H1 (cell line): ENCODE data around the gene KLKB1. TPM values are rescaled to one million over a fixed set of nuclear protein-coding genes. Genes with fewer than 3 reads are reported as not detected.

Experiments
- CTCF ChIA-PET: fragments of 300-600 bp; sonication (Branson Sonifier 250); formaldehyde crosslinking; loops from one replicate; lab custom pipeline; 2021; ENCODE audit not compliant: partially characterized antibody; lab: Charles Lee
- POLR2A ChIA-PET: fragments of 300-600 bp; sonication (Branson Sonifier 250); formaldehyde crosslinking; loops from one replicate; lab custom pipeline; 2021; ENCODE audit warnings: inconsistent platforms; ENCODE audit not compliant: partially characterized antibody; lab: Charles Lee
- DNase-seq, 2 experiments: peaks; one replicate each; pipeline versions ENCODE4 v3.0.0 to v3.0.0-alpha.2; 2010 to 2022; ENCODE audit warnings: low spot score in 2 of 2, low read depth in 1 of 2, mixed read lengths in 1 of 2
- FAIRE-seq: peaks from 2 replicates; lab custom pipeline; 2011; peaks lifted over from hg19 to GRCh38; lab: Jason Lieb, UNC
- H2AFZ ChIP-seq: 2 replicates; pipeline ENCODE4 v1.8.1; 2012; ENCODE audit warnings: low read length, inconsistent platforms
- H2AK5ac ChIP-seq: 2 replicates; pipeline ENCODE4 v1.6.1; 2013; ENCODE audit warnings: low read depth, low read length
- H2BK120ac ChIP-seq: replicated peaks from 2 replicates; pipeline ENCODE3; 2013; ENCODE audit warnings: low read depth, low read length, inconsistent platforms
- H2BK12ac ChIP-seq: 2 replicates; pipeline ENCODE4 v1.6.1; 2013; ENCODE audit warnings: low read depth, low read length
- H2BK15ac ChIP-seq: 2 replicates; pipeline ENCODE4 v1.6.1; 2013; ENCODE audit warnings: low read length
- H2BK20ac ChIP-seq: 2 replicates; pipeline ENCODE4 v1.6.1; 2013; ENCODE audit warnings: low read length
- H2BK5ac ChIP-seq: 2 replicates; pipeline ENCODE4 v1.6.1; 2013; ENCODE audit warnings: low read depth, low read length
- H3K14ac ChIP-seq: 2 replicates; pipeline ENCODE4 v1.6.1; 2013; ENCODE audit warnings: inconsistent platforms; ENCODE audit not compliant: insufficient read length
- H3K18ac ChIP-seq: 2 replicates; pipeline ENCODE4 v1.6.1; 2013; ENCODE audit warnings: low read length; ENCODE audit errors: extremely low read depth
- H3K23ac ChIP-seq: 2 replicates; pipeline ENCODE4 v1.6.1; 2013; ENCODE audit warnings: inconsistent platforms; ENCODE audit not compliant: insufficient read length
- H3K23me2 ChIP-seq: 2 replicates; pipeline ENCODE4 v1.6.1; 2013; ENCODE audit warnings: low read depth, low read length
- H3K27ac ChIP-seq: 2 replicates; pipeline ENCODE4 v1.6.1; 2011; ENCODE audit warnings: low read depth, low read length, inconsistent platforms
- H3K27me3 ChIP-seq, 4 experiments: replicated peaks in 1 of 4; 1 replicate in 1 of 4; 2 replicates in 3 of 4; pipeline versions ENCODE4 v1.6.1 to v1.8.1; 2011 to 2013; ENCODE audit warnings: low read length in 3 of 4, mild to moderate bottlenecking in 3 of 4, inconsistent platforms in 2 of 4, mixed read lengths in 2 of 4, moderate library complexity in 1 of 4; ENCODE audit not compliant: control insufficient read depth in 3 of 4, insufficient read depth in 3 of 4; ENCODE audit errors: extremely low read depth in 1 of 4
- H3K36me3 ChIP-seq, 4 experiments: 2 replicates each; pipeline versions ENCODE4 v1.6.1 to v1.8.1; 2011 to 2013; ENCODE audit warnings: mild to moderate bottlenecking in 4 of 4, low read length in 3 of 4, moderate library complexity in 2 of 4, control low read depth in 1 of 4, inconsistent platforms in 1 of 4; ENCODE audit not compliant: insufficient read depth in 4 of 4, control insufficient read depth in 2 of 4
- H3K4ac ChIP-seq: replicated peaks from 2 replicates; pipeline ENCODE3; 2013; ENCODE audit warnings: low read length, low read depth, mixed read lengths, inconsistent platforms; ENCODE audit not compliant: insufficient read length
- H3K4me1 ChIP-seq, 4 experiments: replicated peaks in 1 of 4; 1 replicate in 1 of 4; 2 replicates in 3 of 4; pipeline versions ENCODE4 v1.6.1 to v1.8.1; 2011 to 2013; ENCODE audit warnings: low read length in 3 of 4, inconsistent platforms in 2 of 4, mixed read lengths in 1 of 4; ENCODE audit not compliant: insufficient read depth in 4 of 4, control insufficient read depth in 3 of 4
- H3K4me2 ChIP-seq, 2 experiments: 2 replicates each; pipeline versions ENCODE4 v1.6.1 to v1.8.1; 2011 to 2013; ENCODE audit warnings: low read depth in 2 of 2, low read length in 2 of 2, control low read depth in 1 of 2, inconsistent platforms in 1 of 2, mild to moderate bottlenecking in 1 of 2; ENCODE audit not compliant: insufficient read depth in 1 of 2
- H3K4me3 ChIP-seq, 4 experiments: fragments of 200-600, 300-600 bp in 1 of 4; sonication (generic), shearing (Covaris generic), sonication (Bioruptor Twin) in 1 of 4; 2 replicates each; pipeline versions ENCODE4 v1.5.1 to v1.8.1; 2011 to 2016; ENCODE audit warnings: low read length in 4 of 4, low read depth in 3 of 4, control low read depth in 2 of 4, inconsistent platforms in 2 of 4, mild to moderate bottlenecking in 2 of 4, mixed read lengths in 1 of 4, moderate library complexity in 1 of 4; ENCODE audit not compliant: insufficient read depth in 2 of 4; ENCODE audit errors: extremely low read depth in 1 of 4
- H3K56ac ChIP-seq: replicated peaks from 2 replicates; pipeline ENCODE3; 2013; ENCODE audit warnings: low read depth, mild to moderate bottlenecking, mixed read lengths, low read length, inconsistent platforms; ENCODE audit not compliant: insufficient read length
- H3K79me1 ChIP-seq: 2 replicates; pipeline ENCODE4 v1.6.1; 2013; ENCODE audit warnings: low read depth, low read length, control low read depth
- H3K79me2 ChIP-seq, 2 experiments: 2 replicates each; pipeline versions ENCODE4 v1.6.1 to v1.8.1; 2012 to 2013; ENCODE audit warnings: low read length in 2 of 2, mild to moderate bottlenecking in 2 of 2, inconsistent platforms in 1 of 2; ENCODE audit not compliant: insufficient read depth in 2 of 2, control insufficient read depth in 1 of 2
- H3K9ac ChIP-seq, 4 experiments: replicated peaks in 1 of 4; 1 replicate in 1 of 4; 2 replicates in 3 of 4; pipeline versions ENCODE4 v1.6.1 to v1.8.1; 2011 to 2013; ENCODE audit warnings: low read depth in 3 of 4, low read length in 3 of 4, control low read depth in 2 of 4, mild to moderate bottlenecking in 2 of 4, moderate library complexity in 2 of 4, inconsistent platforms in 1 of 4; ENCODE audit errors: extremely low read depth in 1 of 4
- H3K9me3 ChIP-seq, 2 experiments: 2 replicates each; pipeline versions ENCODE4 v1.6.1 to v1.8.1; 2012 to 2013; ENCODE audit warnings: mild to moderate bottlenecking in 2 of 2, moderate library complexity in 2 of 2, control low read depth in 1 of 2, inconsistent platforms in 1 of 2, low read depth in 1 of 2, low read length in 1 of 2, mixed read lengths in 1 of 2; ENCODE audit not compliant: insufficient read depth in 2 of 2
- H4K20me1 ChIP-seq, 2 experiments: replicated peaks in 1 of 2; 2 replicates each; pipeline versions ENCODE3 to v1.8.1; 2011 to 2013; ENCODE audit warnings: inconsistent platforms in 2 of 2, low read length in 2 of 2, mild to moderate bottlenecking in 1 of 2; ENCODE audit not compliant: insufficient read depth in 2 of 2, control insufficient read depth in 1 of 2
- H4K5ac ChIP-seq: 2 replicates; pipeline ENCODE4 v1.6.1; 2013; ENCODE audit warnings: low read length, low read depth, mixed read lengths, inconsistent platforms; ENCODE audit not compliant: insufficient read length
- H4K8ac ChIP-seq: 2 replicates; pipeline ENCODE4 v1.8.0; 2013; ENCODE audit warnings: mild to moderate bottlenecking, moderate library complexity, low read length, inconsistent platforms; ENCODE audit not compliant: insufficient read depth; ENCODE audit errors: extremely low read depth
- H4K91ac ChIP-seq: replicated peaks from 2 replicates; pipeline ENCODE3; 2013; ENCODE audit warnings: low read length, mixed read lengths, inconsistent platforms; ENCODE audit not compliant: insufficient read length
- EZH2 ChIP-seq: fragments of 200-600 bp; sonication (generic); IDR thresholded peaks from 2 replicates; pipeline ENCODE4 v1.7.1; 2012; ENCODE audit warnings: low read depth, mild to moderate bottlenecking, moderate library complexity, low read length, inconsistent platforms; ENCODE audit not compliant: severe bottlenecking
- HDAC2 ChIP-seq, 2 experiments: fragments of 300-600 bp in 1 of 2; sonication (generic) in 1 of 2; IDR thresholded peaks; 2 replicates each; pipeline ENCODE4 v1.6.1; 2011 to 2012; ENCODE audit warnings: low read depth in 2 of 2, low read length in 2 of 2, mild to moderate bottlenecking in 2 of 2, moderate library complexity in 2 of 2, borderline replicate concordance in 1 of 2, inconsistent platforms in 1 of 2
- RFX5 ChIP-seq: IDR thresholded peaks from 2 replicates; pipeline ENCODE4 v1.6.1; 2011; ENCODE audit warnings: low read depth, low read length, improper control_type of control experiment, borderline replicate concordance
- TCF12 ChIP-seq: IDR thresholded peaks from 2 replicates; pipeline ENCODE4 v1.6.1; 2011; ENCODE audit warnings: low read depth, mild to moderate bottlenecking, low read length
- USF2 ChIP-seq: IDR thresholded peaks from 2 replicates; pipeline ENCODE4 v1.6.1; 2011; ENCODE audit warnings: low read length, improper control_type of control experiment
- WGBS, 2 experiments: shearing (Covaris generic) in 1 of 2; methylation state at CpG; one replicate each; pipeline versions ENCODE4 v1.1.6 to v1.1.7; 2013 to 2015; ENCODE audit warnings: low lambda C conversion rate in 2 of 2, mixed read lengths in 2 of 2, inconsistent platforms in 1 of 2, low coverage in 1 of 2, missing lambda C conversion rate in 1 of 2; ENCODE audit not compliant: insufficient replicate concordance in 2 of 2, insufficient coverage in 1 of 2, insufficient read length in 1 of 2; ENCODE audit errors: extremely low coverage in 1 of 2, missing lambda C conversion rate in 1 of 2; 5-methylcytosine and 5-hydroxymethylcytosine counted together
- polyA plus RNA-seq, 7 experiments: library from polyadenylated mRNA; depleted of rRNA in 3 of 7; stranded (reverse) in 5 of 7; unstranded in 2 of 7; fragments of >200 nt in 5 of 7; fragments of 200-250 nt in 2 of 7; gene quantifications; 1 replicate in 5 of 7; 2 replicates in 1 of 7; 4 replicates in 1 of 7; pipeline versions ENCODE4 v1.2.1 to v1.2.3, GENCODE V29; 2011 to 2013; ENCODE audit warnings: missing spikeins in 2 of 7, mixed read lengths in 2 of 7
- total RNA-seq: library from RNA; stranded (reverse); fragmentation: NEBNext Ultra II Directional; extraction: Animal tissue kit (Norgen Biotek cat#: 25700); gene quantifications from 2 replicates; pipeline ENCODE4 v1.2.1, GENCODE V29; 2021

KLKB1 gene
- total and polyA plus RNA-seq, 2 of the 8 experiments (the other 6 are each of a cell fraction or from before 2014, with no cell fraction given), result 12.0 to 20.9 TPM

GRCh38 chr4:186294160-186294559 lies 66.9 kb downstream of the KLKB1 start:
- Histone ChIP-seq H3K79me2 (no peaks in the 10 kb centered on the region), H3K18ac (no peak overlapping the region), H4K91ac (no peak overlapping the region), H3K56ac (no peak overlapping the region), H3K79me1 (no peaks in the 10 kb centered on the region), H3K23me2 (peaks cover 6% of the 10 kb centered on the region), H3K36me3 (no peaks in the 10 kb centered on the region), H2BK20ac (no peak overlapping the region), H3K23ac (no peak overlapping the region), H3K4ac (peak overlapping the region; percentile 22), H2BK12ac (peak overlapping the region; percentile 28; the same call in 1 of the 2 replicates), H4K8ac (no peak overlapping the region), H3K9ac (no peak overlapping the region), H3K4me3 (no peak overlapping the region), H3K4me1 (peaks cover 0 to 7% (median 0%) of the 10 kb centered on the region in 4 experiments; a peak in 4 of 7 replicates), H2BK120ac (peak overlapping the region; percentile 33), H3K4me2 (no peak overlapping the region), H4K20me1 (peaks cover 0 to 4% of the 10 kb centered on the region in 2 experiments), H2BK15ac (peak overlapping the region; percentile 23; the same call in 1 of the 2 replicates), H2BK5ac (no peak overlapping the region), H3K9me3 (no peaks in the 10 kb centered on the region), H3K14ac (no peak overlapping the region), H3K27ac (no peak overlapping the region), H2AFZ (no peak overlapping the region; the same call in 1 of the 2 replicates), H2AK5ac (no peak overlapping the region), H3K27me3 (peaks cover 0 to 5% (median 2%) of the 10 kb centered on the region in 4 experiments; a peak in 3 of 7 replicates), H4K5ac (no peak overlapping the region)
- ChIA-PET POLR2A (interaction anchor here (2.1 kb wide), 1 partner anchor 47 kb away, joined by 4 read pairs; no protein-coding TSS in a partner anchor), CTCF (interaction anchor here (0.6 to 6.3 kb wide), 4 partner anchors 14 to 356 kb away, joined by 3 to 32 read pairs (median 14); no protein-coding TSS in a partner anchor)
- FAIRE-seq, result no peak
- DNase-seq, result no peak
- TF ChIP-seq HDAC2 (IDR thresholded peaks at IDR 0.05; ENCODE audit: borderline replicate concordance in 1 of 2, low read depth in 2 of 2, low read length in 2 of 2), result no peak
- TF ChIP-seq RFX5, result no peak
- no peak for TF ChIP-seq USF2
- no peak for TF ChIP-seq EZH2
- TF ChIP-seq TCF12, result no peak
- 91% methylated on average over 9 of the region's 9 CpGs; no CpG with 5 or more reads in 1 of the 2 experiments for WGBS, 2 experiments
